K562 (cell line): ENCODE data around the gene PRKCE. TPM values are rescaled to one million over a fixed set of nuclear protein-coding genes. Genes with fewer than 3 reads are reported as not detected.

Source experiments
- ATAC-seq: fragments of 200-7000 bp; cut with Tn5 transposase; 3 replicates; pipeline ENCODE4 v1.9.1; 2020; ENCODE audit warnings: moderate library complexity
- BruUV-seq: library from RNA; stranded (reverse); fragments of 400-500 nt; replicated peaks from 2 replicates; lab custom pipeline; 2021; lab: Mats Ljungman, UMichigan
- CTCF ChIA-PET: fragments of 300-600 bp; formaldehyde crosslinking; extraction: SDS; loops from one replicate; lab custom pipeline; 2021; ENCODE audit warnings: low intra/inter-chr PET ratio; lab: Yijun Ruan, JAX
- POLR2A ChIA-PET: fragments of 300-600, 350-650 bp; sonication (Branson Sonifier 250); formaldehyde crosslinking; extraction: SDS; loops from one replicate; lab custom pipeline; 2021; ENCODE audit warnings: antibody characterized with exemption, inconsistent platforms; lab: Yijun Ruan, JAX
- DNase-seq, 4 experiments: peaks; one replicate each; pipeline versions ENCODE4 v3.0.0 to v3.0.0-alpha.2; 2011 to 2018; ENCODE audit warnings: low spot score in 3 of 4, mixed read lengths in 3 of 4; ENCODE audit errors: extremely low read depth in 1 of 4
- FAIRE-seq: peaks from 2 replicates; lab custom pipeline; 2011; peaks lifted over from hg19 to GRCh38; lab: Jason Lieb, UNC
- H2AFZ ChIP-seq: 2 replicates; pipeline ENCODE4 v1.6.0; 2011; ENCODE audit warnings: low read depth, low read length, control low read depth, inconsistent platforms
- H3K27ac ChIP-seq: fragments of 200-600 bp; 3 replicates; pipeline ENCODE4 v1.8.0; 2011; ENCODE audit warnings: low read depth, mild to moderate bottlenecking, control low read depth, inconsistent platforms, low read length, moderate library complexity, mixed read lengths; ENCODE audit errors: extremely low read depth
- H3K27me3 ChIP-seq, 2 experiments: fragments of 300-600 bp in 1 of 2; 2 replicates in 1 of 2; 3 replicates in 1 of 2; pipeline versions ENCODE4 v1.6.0 to v1.8.0; 2011; ENCODE audit warnings: inconsistent platforms in 2 of 2, low read length in 2 of 2, mild to moderate bottlenecking in 1 of 2, mixed read lengths in 1 of 2, moderate library complexity in 1 of 2; ENCODE audit not compliant: control insufficient read depth in 2 of 2, insufficient read depth in 2 of 2
- H3K36me3 ChIP-seq: fragments of 300-600 bp; 3 replicates; pipeline ENCODE4 v1.8.0; 2011; ENCODE audit warnings: mild to moderate bottlenecking, low read length, inconsistent platforms; ENCODE audit not compliant: control insufficient read depth, insufficient read depth
- H3K4me1 ChIP-seq, 2 experiments: fragments of 200-600 bp in 1 of 2; replicated peaks in 1 of 2; 2 replicates in 1 of 2; 3 replicates in 1 of 2; pipeline versions ENCODE4 v1.5.1 to v1.8.0; 2011; ENCODE audit warnings: inconsistent platforms in 2 of 2, low read length in 2 of 2, mild to moderate bottlenecking in 1 of 2, mixed read lengths in 1 of 2, moderate library complexity in 1 of 2; ENCODE audit not compliant: control insufficient read depth in 2 of 2, insufficient read depth in 2 of 2
- H3K4me2 ChIP-seq: 2 replicates; pipeline ENCODE4 v1.6.1; 2011; ENCODE audit warnings: low read length, control low read depth, inconsistent platforms, mixed read lengths; ENCODE audit not compliant: insufficient read depth
- H3K4me3 ChIP-seq: fragments of 200-600 bp; sonication (generic), shearing (Covaris generic); 2 replicates; pipeline ENCODE4 v1.5.1; 2016; ENCODE audit warnings: control low read depth, inconsistent platforms
- H3K79me2 ChIP-seq: fragments of 200-600 bp; 3 replicates; pipeline ENCODE4 v1.8.0; 2011; ENCODE audit warnings: low read length, inconsistent platforms; ENCODE audit not compliant: control insufficient read depth, insufficient read depth
- H3K9ac ChIP-seq, 2 experiments: 2 replicates each; pipeline versions ENCODE4 v1.6.0 to v1.6.1; 2011; ENCODE audit warnings: low read depth in 2 of 2, low read length in 2 of 2, control low read depth in 1 of 2, inconsistent platforms in 1 of 2, mild to moderate bottlenecking in 1 of 2, mixed read lengths in 1 of 2; ENCODE audit not compliant: insufficient read depth in 1 of 2
- H3K9me1 ChIP-seq: one replicate; pipeline ENCODE4 v1.6.0; 2011; ENCODE audit warnings: inconsistent platforms, mild to moderate bottlenecking, low read length, moderate library complexity; ENCODE audit not compliant: control insufficient read depth, insufficient read depth
- H3K9me3 ChIP-seq: replicated peaks from 2 replicates; pipeline ENCODE4 v1.5.1; 2011; ENCODE audit warnings: low read depth, low read length, inconsistent platforms; ENCODE audit not compliant: control insufficient read depth, insufficient read depth
- H4K20me1 ChIP-seq: replicated peaks from 2 replicates; pipeline ENCODE4 v1.6.1; 2011; ENCODE audit warnings: low read length, inconsistent platforms, mixed read lengths; ENCODE audit not compliant: control insufficient read depth, insufficient read depth
- ATF4 ChIP-seq: fragments of 450-650 bp; formaldehyde crosslinking; IDR thresholded peaks from 2 replicates; pipeline ENCODE4 v1.4.0; 2022; ENCODE audit warnings: mild to moderate bottlenecking, moderate library complexity
- GABPB2 ChIP-seq: fragments of 250-450 bp; sonication (Bioruptor Pico); conservative IDR thresholded peaks from 2 replicates; pipeline ENCODE4 v1.5.1; 2021; ENCODE audit warnings: mild to moderate bottlenecking
- HDAC6 ChIP-seq: IDR thresholded peaks from 2 replicates; pipeline ENCODE4 v1.6.1; 2012; ENCODE audit warnings: low read depth, mild to moderate bottlenecking, control low read depth, inconsistent platforms, low read length, moderate library complexity
- HES1 ChIP-seq: fragments of 450-650 bp; IDR thresholded peaks from 2 replicates; pipeline ENCODE4 v1.6.1; 2016; ENCODE audit warnings: low read depth, mild to moderate bottlenecking, moderate library complexity
- PRMT5 ChIP-seq: sonication (generic); formaldehyde crosslinking; IDR thresholded peaks from 2 replicates; pipeline ENCODE4 v1.5.0; 2020; ENCODE audit warnings: missing genetic modification reagents
- SAFB ChIP-seq: fragments of 200-400 bp; formaldehyde crosslinking; IDR thresholded peaks from 2 replicates; pipeline ENCODE4 v1.6.1; 2017; ENCODE audit warnings: low read depth, low read length, borderline replicate concordance
- TAF9B ChIP-seq: fragments of 450-650 bp; IDR thresholded peaks from 2 replicates; pipeline ENCODE4 v1.6.1; 2018; ENCODE audit warnings: mild to moderate bottlenecking; ENCODE audit not compliant: partially characterized antibody
- THRAP3 ChIP-seq: fragments of 450-650 bp; IDR thresholded peaks from 2 replicates; pipeline ENCODE4 v1.6.1; 2016; ENCODE audit warnings: mild to moderate bottlenecking, inconsistent platforms, borderline replicate concordance
- ZBTB12 ChIP-seq: fragments of 250-450 bp; sonication (Bioruptor Pico); IDR thresholded peaks from 2 replicates; pipeline ENCODE4 v1.4.0; 2020
- ZFP91 ChIP-seq: sonication (generic); formaldehyde crosslinking; IDR thresholded peaks from 2 replicates; pipeline ENCODE4 v1.8.0; 2022; ENCODE audit warnings: mild to moderate bottlenecking, missing genetic modification reagents
- ZNF277 ChIP-seq: fragments of 250-450 bp; sonication (Bioruptor Pico); IDR thresholded peaks from 2 replicates; pipeline ENCODE4 v1.8.0; 2022; ENCODE audit warnings: inconsistent platforms, mild to moderate bottlenecking, moderate library complexity, borderline replicate concordance
- ZNF764 ChIP-seq: fragments of 250-450 bp; sonication (Bioruptor Pico); IDR thresholded peaks from 2 replicates; pipeline ENCODE4 v1.4.0; 2020; ENCODE audit warnings: low read depth, mild to moderate bottlenecking, moderate library complexity
- WGBS: fragments of 100-300 bp; shearing (Covaris generic); methylation state at CpG from one replicate; pipeline ENCODE4 v1.1.6; 2016; ENCODE audit warnings: low coverage, mixed read lengths; ENCODE audit not compliant: insufficient coverage; ENCODE audit errors: missing lambda C conversion rate; 5-methylcytosine and 5-hydroxymethylcytosine counted together
- in situ Hi-C: fragments of 300-500 bp; cut with MboI; formaldehyde crosslinking; loops from 4 replicates; pipeline ENCODE4 v1.15.0; 2018; ENCODE audit warnings: inconsistent platforms, mixed read lengths
- intact Hi-C: fragments of 100-400 bp; cut with micrococcal nuclease; formaldehyde crosslinking; loops from 2 replicates; pipeline ENCODE4 v1.14.2; 2022
- polyA plus RNA-seq, 8 experiments: library from polyadenylated mRNA; depleted of rRNA in 4 of 8; stranded (reverse) in 5 of 8; unstranded in 3 of 8; fragments of >200 nt; fragmentation: Nextera tagmentation in 2 of 8; fragmentation: Illumina TruSeq in 1 of 8; extraction: Ambion mirVana in 2 of 8; extraction: Trizol in 1 of 8; gene quantifications; 2 replicates each; pipeline versions ENCODE4 v1.2.1 to v1.2.3, GENCODE V29; 2011 to 2014; ENCODE audit warnings: inconsistent platforms in 1 of 8, missing spikeins in 1 of 8
- total RNA-seq, 7 experiments: library from RNA; depleted of rRNA in 6 of 7; stranded (reverse); fragments of >200 nt in 6 of 7; fragmentation: Illumina TruSeq in 2 of 7; extraction: Trizol in 2 of 7; gene quantifications; 2 replicates each; pipeline versions ENCODE4 v1.2.1 to v1.2.3, GENCODE V29; 2011 to 2021; ENCODE audit warnings: low replicate concordance in 1 of 7

PRKCE gene
- total and polyA plus RNA-seq, 9 of the 15 experiments (the other 6 are each of a cell fraction or from before 2014, with no cell fraction given): 0.06 to 1.0 (median 0.22) TPM; not detected in 1

- in situ Hi-C loops: no loop called here
- Histone ChIP-seq H2AFZ (no peak overlapping the region), H3K9me1 (no peaks in the 10 kb centered on the region), H3K4me3 (no peak overlapping the region), H3K27ac (no peak overlapping the region), H3K4me1 (peaks cover 16 to 21% of the 10 kb centered on the region in 2 experiments), H3K36me3 (no peaks in the 10 kb centered on the region), H4K20me1 (no peaks in the 10 kb centered on the region), H3K27me3 (no peaks in the 10 kb centered on the region; a peak in 1 of 5 replicates), H3K79me2 (no peaks in the 10 kb centered on the region), H3K9ac (no peak overlapping the region), H3K4me2 (no peak overlapping the region), H3K9me3 (no peaks in the 10 kb centered on the region)
- ChIA-PET CTCF (interaction anchor here (0.6 kb wide), 1 partner anchor 964 kb away, joined by 3 read pairs; no protein-coding TSS in a partner anchor), POLR2A (interaction anchor here (0.6 kb wide), 1 partner anchor 1421 kb away, joined by 3 read pairs; the partner anchor contains the start of genes CAMKMT and PREPL)
- no peak for DNase-seq
- FAIRE-seq: no peak
- ATAC-seq: no peak
- intact Hi-C loops: no loop called here
- 67% methylated on average over 4 of the region's 4 CpGs for WGBS
- TF ChIP-seq TAF9B (no peak), HES1 (no peak), PRMT5 (CRISPR knock-in tag) (no peak), ZBTB12 (CRISPR knock-in tag) (no peak), HDAC6 (no peak), ZFP91 (no peak), ZNF277 (no peak), ATF4 (CRISPR knock-in tag) (no peak), GABPB2 (CRISPR knock-in tag) (no peak), SAFB (no peak), THRAP3 (no peak), ZNF764 (CRISPR knock-in tag) (no peak)
- no TSS peak for BruUV-seq
Measured at GRCh38 chr2:45782986-45783385, 131.5 kb downstream of the PRKCE start.
